Gastroesophageal sphincter (tissue), 4 donors: ENCODE results near the gene NUP160. TPM values are rescaled to one million over a fixed set of nuclear protein-coding genes. Genes with fewer than 3 reads are reported as not detected.
"Not testable (repeated sequence)": the region's sequence is repeated elsewhere in the genome, so short reads cannot be mapped to it uniquely, and the experiment has no call there.

ENCODE experiments used
- ATAC-seq: fragments of 150-250 bp; one replicate; pipeline ENCODE4 v1.9.1; 2016; ENCODE audit warnings: mild to moderate bottlenecking, moderate library complexity
- H3K27ac ChIP-seq, 4 donors: fragments of 200-600 bp; sonication (generic) in 3 of 4; 1 replicate in 3 of 4; 2 replicates in 1 of 4; pipeline ENCODE4 v1.5.1; 2016 to 2019
- H3K27me3 ChIP-seq: fragments of 200-600 bp; sonication (generic); one replicate; pipeline ENCODE4 v1.5.1; 2019
- H3K36me3 ChIP-seq, 2 donors: fragments of 200-600 bp; sonication (generic); one replicate each; pipeline ENCODE4 v1.5.1; 2019; ENCODE audit warnings: control low read depth in 1 of 2
- H3K4me1 ChIP-seq, 3 donors: fragments of 200-600 bp; sonication (generic); 1 replicate in 2 of 3; 2 replicates in 1 of 3; pipeline ENCODE4 v1.5.1; 2016 to 2019; ENCODE audit warnings: control low read depth in 2 of 3
- H3K4me3 ChIP-seq, 2 donors: fragments of 200-600 bp; sonication (generic); one replicate each; pipeline ENCODE4 v1.5.1; 2019; ENCODE audit warnings: mild to moderate bottlenecking in 1 of 2, moderate library complexity in 1 of 2
- H3K9me3 ChIP-seq, 3 donors: fragments of 200-600 bp; sonication (generic); one replicate each; pipeline ENCODE4 v1.5.1; 2017 to 2019; ENCODE audit warnings: control low read depth in 2 of 3
- EP300 ChIP-seq: sonication (generic); formaldehyde crosslinking; IDR thresholded peaks from one replicate; pipeline ENCODE4 v1.6.1; 2017; ENCODE audit warnings: antibody characterized with exemption, mild to moderate bottlenecking
- POLR2A ChIP-seq, 2 donors: fragments of 450-650 bp; IDR thresholded peaks; one replicate each; pipeline ENCODE4 v1.6.1; 2017; ENCODE audit warnings: antibody characterized with exemption in 2 of 2, mild to moderate bottlenecking in 2 of 2, moderate library complexity in 1 of 2
- POLR2AphosphoS5 ChIP-seq: sonication (generic); formaldehyde crosslinking; IDR thresholded peaks from one replicate; pipeline ENCODE4 v1.6.1; 2017; ENCODE audit warnings: antibody characterized with exemption
- WGBS, 2 donors: methylation state at CpG; one replicate each; pipeline ENCODE4 v1.1.5; 2018; ENCODE audit warnings: low coverage in 1 of 2; 5-methylcytosine and 5-hydroxymethylcytosine counted together
- total RNA-seq, 4 donors: library from RNA; depleted of rRNA; stranded (reverse); fragments of >200 nt; gene quantifications; one replicate each; pipeline ENCODE4 v1.1.0, GENCODE V29; 2016
- TF ChIP-seq, protein P1 (sequence below), 4 experiments: fragments of 200-600 bp in 2 of 4; fragments of 450-650 bp in 2 of 4; sonication (generic) in 1 of 4; IDR thresholded peaks; one replicate each; pipeline ENCODE4 v1.5.1; 2017 to 2019; ENCODE audit warnings: antibody characterized with exemption in 4 of 4, mild to moderate bottlenecking in 2 of 4, moderate library complexity in 2 of 4

NUP160 gene
- total RNA-seq, 4 donors from 2014 or later, result 15.7 to 34.2 (median 22.9) TPM

DNA sequence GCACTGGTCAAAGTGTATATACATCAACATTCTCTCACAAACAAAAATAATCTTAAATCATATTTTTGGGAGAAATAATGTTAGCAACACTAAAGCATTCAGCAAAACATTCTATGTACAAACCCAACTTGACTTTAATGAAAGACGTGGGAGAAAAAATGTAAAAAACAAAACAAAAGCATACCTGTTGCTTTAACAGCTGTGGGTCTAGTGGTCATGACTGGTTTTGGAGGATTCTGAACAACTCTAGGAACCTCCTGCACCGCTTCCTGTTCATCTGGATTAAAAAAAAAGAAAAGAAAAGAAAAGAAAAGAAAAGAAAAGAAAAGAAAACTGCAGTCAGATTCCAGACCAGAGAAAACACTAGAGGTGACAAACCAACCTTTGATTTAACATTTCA, 83.1 kb downstream of the NUP160 start:
- Histone ChIP-seq H3K27me3 (no peaks in the 10 kb centered on the region), H3K4me3 (peak overlapping the region in 1 of 2 donors; percentile 82), H3K4me1 (peaks cover 3 to 38% (median 3%) of the 10 kb centered on the region in 3 donors), H3K27ac (peak overlapping the region in 3 of 4 donors; percentile 98 to 99 (median 98)), H3K9me3 (no peaks in the 10 kb centered on the region), H3K36me3 (peaks cover 0 to 52% of the 10 kb centered on the region in 2 donors)
- TF ChIP-seq EP300 (no peak), POLR2AphosphoS5 (no peak), POLR2A (IDR thresholded peaks at IDR 0.05) (no peak)
- TF ChIP-seq, protein P1, sequence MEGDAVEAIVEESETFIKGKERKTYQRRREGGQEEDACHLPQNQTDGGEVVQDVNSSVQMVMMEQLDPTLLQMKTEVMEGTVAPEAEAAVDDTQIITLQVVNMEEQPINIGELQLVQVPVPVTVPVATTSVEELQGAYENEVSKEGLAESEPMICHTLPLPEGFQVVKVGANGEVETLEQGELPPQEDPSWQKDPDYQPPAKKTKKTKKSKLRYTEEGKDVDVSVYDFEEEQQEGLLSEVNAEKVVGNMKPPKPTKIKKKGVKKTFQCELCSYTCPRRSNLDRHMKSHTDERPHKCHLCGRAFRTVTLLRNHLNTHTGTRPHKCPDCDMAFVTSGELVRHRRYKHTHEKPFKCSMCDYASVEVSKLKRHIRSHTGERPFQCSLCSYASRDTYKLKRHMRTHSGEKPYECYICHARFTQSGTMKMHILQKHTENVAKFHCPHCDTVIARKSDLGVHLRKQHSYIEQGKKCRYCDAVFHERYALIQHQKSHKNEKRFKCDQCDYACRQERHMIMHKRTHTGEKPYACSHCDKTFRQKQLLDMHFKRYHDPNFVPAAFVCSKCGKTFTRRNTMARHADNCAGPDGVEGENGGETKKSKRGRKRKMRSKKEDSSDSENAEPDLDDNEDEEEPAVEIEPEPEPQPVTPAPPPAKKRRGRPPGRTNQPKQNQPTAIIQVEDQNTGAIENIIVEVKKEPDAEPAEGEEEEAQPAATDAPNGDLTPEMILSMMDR (IDR thresholded peaks at IDR 0.05), result no peak
- ATAC-seq, result no peak
- 43 to 56% methylated on average over 1 to 2 of the region's 2 CpGs for WGBS, 2 donors

GRCh38 chr11:47759291-47759690, 88.9 kb downstream of the NUP160 start:
- not testable (repeated sequence) for ATAC-seq, H3K4me3 ChIP-seq, H3K27ac ChIP-seq, H3K27me3 ChIP-seq, H3K4me1 ChIP-seq, H3K9me3 ChIP-seq
- peaks cover 0 to 98% of the 10 kb centered on the region in 2 donors for H3K36me3 ChIP-seq
- WGBS, 2 donors, result 87 to 90% methylated on average over 4 to 11 of the region's 11 CpGs

DNA sequence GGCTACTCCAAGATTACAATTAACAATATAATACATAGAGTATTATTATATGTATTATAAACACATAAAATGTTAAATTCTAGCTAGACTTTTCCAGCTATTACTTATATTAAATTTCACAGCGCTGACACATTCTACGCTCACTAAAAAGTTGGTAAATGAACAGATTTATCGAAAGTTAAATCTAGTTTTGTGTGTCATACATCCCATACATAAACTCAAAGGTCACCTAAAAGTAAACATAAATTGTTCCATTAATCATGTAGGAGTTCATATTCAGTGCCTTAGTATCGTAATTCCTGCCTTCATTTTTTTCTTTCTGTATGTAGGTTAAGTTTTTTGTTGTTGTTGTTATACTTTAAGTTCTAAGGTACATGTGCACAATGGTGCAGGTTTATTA, 91.9 kb downstream of the NUP160 start:
- WGBS, 2 donors, result 95% methylated on average over 4 of the region's 4 CpGs
- ATAC-seq, result no peak
- Histone ChIP-seq H3K4me1 (no peaks in the 10 kb centered on the region), H3K4me3 (no peak overlapping the region), H3K27ac (no peak overlapping the region), H3K9me3 (no peaks in the 10 kb centered on the region), H3K27me3 (no peaks in the 10 kb centered on the region), H3K36me3 (peaks cover 3 to 98% of the 10 kb centered on the region in 2 donors)
- TF ChIP-seq POLR2A (IDR thresholded peaks at IDR 0.05) (no peak), EP300 (no peak), POLR2AphosphoS5 (no peak)
- TF ChIP-seq, protein P1 (IDR thresholded peaks at IDR 0.05), result no peak

GRCh38 chr11:47750725-47751124, 97.4 kb downstream of the NUP160 start:
- 71 to 81% methylated on average over 5 of the region's 5 CpGs for WGBS, 2 donors

GRCh38 chr11:47742494-47742893, 105.7 kb downstream of the NUP160 start:
- H3K9me3 ChIP-seq, H3K27me3 ChIP-seq, H3K27ac ChIP-seq, H3K4me3 ChIP-seq, ATAC-seq, H3K4me1 ChIP-seq: not testable (repeated sequence)
- 80 to 92% methylated on average over 1 to 7 of the region's 7 CpGs for WGBS, 2 donors
- H3K36me3 ChIP-seq, result peaks cover 3 to 100% of the 10 kb centered on the region in 2 donors

More at GRCh38 chr11:47750725-47751124, 97.4 kb downstream of the NUP160 start:
- ATAC-seq, result no peak
- H3K27me3 ChIP-seq, result no peaks in the 10 kb centered on the region
- peaks cover 3 to 99% of the 10 kb centered on the region in 2 donors for H3K36me3 ChIP-seq
- no peaks in the 10 kb centered on the region for H3K4me1 ChIP-seq
- no peak overlapping the region for H3K4me3 ChIP-seq
- H3K9me3 ChIP-seq, result no peaks in the 10 kb centered on the region
- TF ChIP-seq POLR2A (IDR thresholded peaks at IDR 0.05), result no peak
- TF ChIP-seq, protein P1 (IDR thresholded peaks at IDR 0.05), result no peak
- no peak for TF ChIP-seq EP300
- no peak for TF ChIP-seq POLR2AphosphoS5
- no peak overlapping the region for H3K27ac ChIP-seq

DNA sequence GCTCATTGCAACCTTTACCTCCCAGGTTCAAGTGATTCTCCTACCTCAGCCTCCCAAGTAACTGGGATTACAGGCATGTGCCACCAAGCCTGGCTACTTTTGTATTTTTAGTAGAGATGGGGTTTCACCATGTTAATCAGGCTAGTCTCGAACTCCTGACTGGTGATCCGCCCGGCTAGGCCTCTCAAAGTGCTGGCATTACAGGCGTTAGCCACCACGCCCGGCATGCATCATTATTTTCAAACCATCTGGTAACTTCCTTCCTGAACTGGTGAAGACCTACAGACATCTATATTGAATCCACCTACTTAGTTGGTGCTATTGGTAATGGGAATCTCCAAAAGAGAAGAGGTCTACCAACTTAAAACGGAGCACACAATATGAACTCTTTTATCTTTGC, 110.3 kb downstream of the NUP160 start:
- H3K27ac ChIP-seq, H3K4me1 ChIP-seq, H3K4me3 ChIP-seq, H3K9me3 ChIP-seq, H3K27me3 ChIP-seq, ATAC-seq: not testable (repeated sequence)
- H3K36me3 ChIP-seq, result peaks cover 2 to 100% of the 10 kb centered on the region in 2 donors
- WGBS, 2 donors, result 95 to 97% methylated on average over 7 of the region's 7 CpGs
